Measurements from ENCODE around the gene ASB6. TPM values are rescaled to one million over a fixed set of nuclear protein-coding genes. Genes with fewer than 3 reads are reported as not detected.

ASB6 gene
- total RNA-seq, 2 donors from 2014 or later = 21.9 to 28.7 TPM

GRCh38 chr9:129633848-129634247 lies 8.1 kb downstream of the ASB6 start:
- no peak overlapping the region for H3K4me3 Mint-ChIP-seq
- H3K9me3 ChIP-seq (ENCODE audit: control insufficient read depth, low read length, poor library complexity, severe bottlenecking) = no peaks in the 10 kb centered on the region
- H3K27ac Mint-ChIP-seq = no peak overlapping the region
- DNase-seq = no peak
- H3K27me3 Mint-ChIP-seq = no peaks in the 10 kb centered on the region
- H3K4me1 Mint-ChIP-seq = peaks cover 28% of the 10 kb centered on the region
- no peak for ATAC-seq
- peaks cover 5% of the 10 kb centered on the region for H3K36me3 Mint-ChIP-seq (ENCODE audit: low read depth)

GRCh38 chr9:129633207-129633606 lies 8.7 kb downstream of the ASB6 start:
- no peak overlapping the region for H3K27ac Mint-ChIP-seq
- no peak for DNase-seq
- no peak overlapping the region for H3K4me3 Mint-ChIP-seq
- peaks cover 2% of the 10 kb centered on the region for H3K36me3 Mint-ChIP-seq (ENCODE audit: low read depth)
- H3K9me3 ChIP-seq (ENCODE audit: control insufficient read depth, low read length, poor library complexity, severe bottlenecking) = no peaks in the 10 kb centered on the region
- H3K27me3 Mint-ChIP-seq = no peaks in the 10 kb centered on the region
- peaks cover 30% of the 10 kb centered on the region for H3K4me1 Mint-ChIP-seq
- ATAC-seq = no peak

GRCh38 chr9:129632460-129632859 lies 9.5 kb downstream of the ASB6 start:
- DNase-seq (no peak), ATAC-seq (no peak)
- Mint-ChIP-seq H3K27ac (peak overlapping the region; percentile 16), H3K4me3 (no peak overlapping the region), H3K4me1 (peaks cover 28% of the 10 kb centered on the region), H3K36me3 (ENCODE audit: low read depth) (peaks cover 3% of the 10 kb centered on the region), H3K27me3 (no peaks in the 10 kb centered on the region)
- no peaks in the 10 kb centered on the region for H3K9me3 ChIP-seq (ENCODE audit: control insufficient read depth, low read length, poor library complexity, severe bottlenecking)

- Mint-ChIP-seq H3K4me3 (no peak overlapping the region), H3K27ac (peak overlapping the region; percentile 86), H3K36me3 (ENCODE audit: low read depth) (peaks cover 3% of the 10 kb centered on the region), H3K4me1 (peaks cover 34% of the 10 kb centered on the region), H3K27me3 (no peaks in the 10 kb centered on the region)
- no peak for ATAC-seq
- DNase-seq = no peak
- no peaks in the 10 kb centered on the region for H3K9me3 ChIP-seq (ENCODE audit: control insufficient read depth, low read length, poor library complexity, severe bottlenecking)
Observed at GRCh38 chr9:129631674-129632129, 10.2 kb downstream of the ASB6 start.

- DNase-seq (no peak), ATAC-seq (no peak)
- H3K9me3 ChIP-seq (ENCODE audit: control insufficient read depth, low read length, poor library complexity, severe bottlenecking) = no peaks in the 10 kb centered on the region
- H3K27ac Mint-ChIP-seq = peak overlapping the region; percentile 86
- peaks cover 36% of the 10 kb centered on the region for H3K4me1 Mint-ChIP-seq
- no peaks in the 10 kb centered on the region for H3K27me3 Mint-ChIP-seq
- peaks cover 3% of the 10 kb centered on the region for H3K36me3 Mint-ChIP-seq (ENCODE audit: low read depth)
- no peak overlapping the region for H3K4me3 Mint-ChIP-seq
Observed at GRCh38 chr9:129630967-129631673, 10.8 kb downstream of the ASB6 start.

- no peak for DNase-seq
- Mint-ChIP-seq H3K4me3 (no peak overlapping the region), H3K4me1 (peaks cover 42% of the 10 kb centered on the region), H3K36me3 (ENCODE audit: low read depth) (peaks cover 3% of the 10 kb centered on the region), H3K27ac (peak overlapping the region; percentile 86), H3K27me3 (no peaks in the 10 kb centered on the region)
- H3K9me3 ChIP-seq (ENCODE audit: control insufficient read depth, low read length, poor library complexity, severe bottlenecking) = no peaks in the 10 kb centered on the region
- ATAC-seq = no peak
Observed at GRCh38 chr9:129629251-129629820, 12.6 kb downstream of the ASB6 start.

GRCh38 chr9:129628709-129629108 lies 13.2 kb downstream of the ASB6 start:
- DNase-seq (no peak), ATAC-seq (no peak)
- peak overlapping the region; percentile 28 for H3K4me3 Mint-ChIP-seq
- peaks cover 3% of the 10 kb centered on the region for H3K36me3 Mint-ChIP-seq (ENCODE audit: low read depth)
- H3K9me3 ChIP-seq (ENCODE audit: control insufficient read depth, low read length, poor library complexity, severe bottlenecking) = no peaks in the 10 kb centered on the region
- no peaks in the 10 kb centered on the region for H3K27me3 Mint-ChIP-seq
- peaks cover 47% of the 10 kb centered on the region for H3K4me1 Mint-ChIP-seq
- peak overlapping the region; percentile 6 for H3K27ac Mint-ChIP-seq

GRCh38 chr9:129627556-129628440 lies 14.2 kb downstream of the ASB6 start:
- DNase-seq = no peak
- H3K36me3 Mint-ChIP-seq (ENCODE audit: low read depth) = peaks cover 3% of the 10 kb centered on the region
- no peaks in the 10 kb centered on the region for H3K9me3 ChIP-seq (ENCODE audit: control insufficient read depth, low read length, poor library complexity, severe bottlenecking)
- H3K27ac Mint-ChIP-seq = peak overlapping the region; percentile 98
- peaks cover 7% of the 10 kb centered on the region for H3K27me3 Mint-ChIP-seq
- H3K4me3 Mint-ChIP-seq = peak overlapping the region; percentile 96
- peaks cover 47% of the 10 kb centered on the region for H3K4me1 Mint-ChIP-seq
- ATAC-seq = no peak

GRCh38 chr9:129626625-129627284 lies 15.2 kb downstream of the ASB6 start:
- H3K27me3 Mint-ChIP-seq = peaks cover 14% of the 10 kb centered on the region
- peaks cover 47% of the 10 kb centered on the region for H3K4me1 Mint-ChIP-seq
- H3K27ac Mint-ChIP-seq = peak overlapping the region; percentile 98
- H3K9me3 ChIP-seq (ENCODE audit: control insufficient read depth, low read length, poor library complexity, severe bottlenecking) = no peaks in the 10 kb centered on the region
- DNase-seq (peak; percentile 21 to 44 (median 30)), ATAC-seq (peak; percentile 48)
- peak overlapping the region; percentile 96 for H3K4me3 Mint-ChIP-seq
- H3K36me3 Mint-ChIP-seq (ENCODE audit: low read depth) = peaks cover 3% of the 10 kb centered on the region

- Mint-ChIP-seq H3K4me3 (peak within 1 kb of the TSS; percentile 96), H3K36me3 (ENCODE audit: low read depth) (peaks cover 3% of the 10 kb centered on the region), H3K27me3 (peaks cover 20% of the 10 kb centered on the region), H3K4me1 (peaks cover 41% of the 10 kb centered on the region), H3K27ac (peak within 1 kb of the TSS; percentile 98)
- no peaks in the 10 kb centered on the region for H3K9me3 ChIP-seq (ENCODE audit: control insufficient read depth, low read length, poor library complexity, severe bottlenecking)
- peak; percentile 82 for ATAC-seq
- DNase-seq = peak; percentile 85 to 89 (median 89)
Observed at GRCh38 chr9:129626079-129626624, 15.8 kb downstream of the ASB6 start, which contains the start of gene NTMT1. Gene NTMT1, plus strand, starts transcription at chr9:129626163. Its CDS starts 6,541 bp downstream, at chr9:129632704.

- Mint-ChIP-seq H3K27ac (peak overlapping the region; percentile 88), H3K4me3 (peak overlapping the region; percentile 96), H3K36me3 (ENCODE audit: low read depth) (peaks cover 3% of the 10 kb centered on the region), H3K4me1 (peaks cover 36% of the 10 kb centered on the region), H3K27me3 (peaks cover 24% of the 10 kb centered on the region)
- DNase-seq (no peak), ATAC-seq (peak; percentile 31)
- H3K9me3 ChIP-seq (ENCODE audit: control insufficient read depth, low read length, poor library complexity, severe bottlenecking) = no peaks in the 10 kb centered on the region
Observed at GRCh38 chr9:129624947-129625346, 17.0 kb downstream of the ASB6 start.

GRCh38 chr9:129624168-129624759 lies 17.7 kb downstream of the ASB6 start:
- Mint-ChIP-seq H3K27me3 (peaks cover 28% of the 10 kb centered on the region), H3K36me3 (ENCODE audit: low read depth) (peaks cover 3% of the 10 kb centered on the region), H3K27ac (peak overlapping the region; percentile 88), H3K4me3 (peak overlapping the region; percentile 96), H3K4me1 (peaks cover 32% of the 10 kb centered on the region)
- peak; percentile 52 to 58 (median 58) for DNase-seq
- H3K9me3 ChIP-seq (ENCODE audit: control insufficient read depth, low read length, poor library complexity, severe bottlenecking) = no peaks in the 10 kb centered on the region
- no peak for ATAC-seq
